OCI-LY1 (cell line): ENCODE data around the gene CDH19.

Experiments used
- CTCF ChIP-seq: fragments of 200-600 bp; sonication (generic), shearing (Covaris generic); IDR thresholded peaks from 2 replicates; pipeline ENCODE4 v1.5.1; 2017; ENCODE audit warnings: mild to moderate bottlenecking, antibody characterized with exemption, low read length, moderate library complexity, mixed read lengths
- EZH2 ChIP-seq: fragments of 200-600 bp; sonication (generic), shearing (Covaris generic); IDR thresholded peaks from 2 replicates; pipeline ENCODE4 v1.8.0; 2017; ENCODE audit warnings: borderline replicate concordance, mixed run types, mild to moderate bottlenecking, antibody characterized with exemption, low read length, moderate library complexity, mixed read lengths

DNA sequence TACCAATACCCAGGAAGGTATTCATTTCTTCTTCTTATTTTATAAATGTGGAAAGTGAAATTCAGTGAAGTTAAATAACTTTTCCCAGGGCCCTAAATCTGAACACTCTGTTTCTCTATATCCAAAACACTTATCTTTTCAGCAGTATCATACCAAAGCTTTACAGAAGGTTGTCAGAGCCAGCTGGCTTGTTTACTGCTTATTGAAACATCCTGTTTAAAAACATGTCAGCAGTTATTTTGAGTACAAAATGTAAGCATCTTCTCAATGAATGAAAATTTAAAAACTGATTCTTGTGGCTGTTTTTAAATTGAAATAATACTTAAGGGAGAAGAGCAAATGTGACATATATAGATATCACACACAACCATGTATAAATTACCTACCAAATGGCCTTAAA, 11.3 kb upstream of the CDH19 start:
- TF ChIP-seq CTCF (no peak), EZH2 (no peak)
